K562 (cell line): ENCODE results near the gene SAT1. TPM values are rescaled to one million over a fixed set of nuclear protein-coding genes. Genes with fewer than 3 reads are reported as not detected.

Experiments
- FOSL1 ChIP-seq: fragments of 200-800 bp; sonication (Bioruptor generic); conservative IDR thresholded peaks from 2 replicates; pipeline ENCODE4 v1.6.1; 2016; ENCODE audit warnings: missing genetic modification characterization, missing compliant biosample characterization
- GATA2 ChIP-seq: sonication (generic); formaldehyde crosslinking; IDR thresholded peaks from 2 replicates; pipeline ENCODE4 v1.4.0; 2020; ENCODE audit warnings: mild to moderate bottlenecking, missing genetic modification reagents
- GATAD2A ChIP-seq: fragments of 450-650 bp; IDR thresholded peaks from 2 replicates; pipeline ENCODE4 v1.6.1; 2017
- LARP7 ChIP-seq: fragments of 450-650 bp; IDR thresholded peaks from 2 replicates; pipeline ENCODE4 v1.6.1; 2016
- MEIS2 ChIP-seq: fragments of 450-650 bp; IDR thresholded peaks from 2 replicates; pipeline ENCODE4 v1.6.1; 2014; ENCODE audit warnings: mild to moderate bottlenecking; ENCODE audit not compliant: partially characterized antibody
- NONO ChIP-seq, 2 experiments: fragments of 200-400 bp in 1 of 2; fragments of 450-650 bp in 1 of 2; formaldehyde crosslinking in 1 of 2; IDR thresholded peaks; 2 replicates each; pipeline ENCODE4 v1.6.1; 2017; ENCODE audit warnings: low read depth in 2 of 2, mild to moderate bottlenecking in 2 of 2, moderate library complexity in 2 of 2, low read length in 1 of 2
- ZNF785 ChIP-seq: fragments of 250-450 bp; sonication (Bioruptor Pico); IDR thresholded peaks from 2 replicates; pipeline ENCODE4 v1.4.0; 2020; ENCODE audit warnings: mild to moderate bottlenecking
- polyA plus RNA-seq, 8 experiments: library from polyadenylated mRNA; depleted of rRNA in 4 of 8; stranded (reverse) in 5 of 8; unstranded in 3 of 8; fragments of >200 nt; fragmentation: Nextera tagmentation in 2 of 8; fragmentation: Illumina TruSeq in 1 of 8; extraction: Ambion mirVana in 2 of 8; extraction: Trizol in 1 of 8; gene quantifications; 2 replicates each; pipeline versions ENCODE4 v1.2.1 to v1.2.3, GENCODE V29; 2011 to 2014; ENCODE audit warnings: inconsistent platforms in 1 of 8, missing spikeins in 1 of 8
- total RNA-seq, 7 experiments: library from RNA; depleted of rRNA in 6 of 7; stranded (reverse); fragments of >200 nt in 6 of 7; fragmentation: Illumina TruSeq in 2 of 7; extraction: Trizol in 2 of 7; gene quantifications; 2 replicates each; pipeline versions ENCODE4 v1.2.1 to v1.2.3, GENCODE V29; 2011 to 2021; ENCODE audit warnings: low replicate concordance in 1 of 7
- TF ChIP-seq, protein P1 (sequence below): fragments of 150-350 bp; IDR thresholded peaks from 2 replicates; pipeline ENCODE4 v1.6.1; 2014; ENCODE audit warnings: low read depth, mild to moderate bottlenecking, low read length, borderline replicate concordance
- TF ChIP-seq, protein P2 (sequence below): sonication (generic); formaldehyde crosslinking; IDR thresholded peaks from 2 replicates; pipeline ENCODE4 v1.8.0; 2022; ENCODE audit warnings: mild to moderate bottlenecking, missing genetic modification reagents
- TF ChIP-seq, protein P3 (sequence below): IDR thresholded peaks from 2 replicates; pipeline ENCODE4 v1.6.1; 2011; ENCODE audit warnings: borderline replicate concordance, low read depth, mild to moderate bottlenecking, moderate library complexity, low read length; ENCODE audit not compliant: insufficient read depth, poor library complexity, severe bottlenecking
- TF ChIP-seq, protein P4 (sequence below), 2 experiments: IDR thresholded peaks; 2 replicates each; pipeline ENCODE4 v1.6.1; 2011; ENCODE audit warnings: borderline replicate concordance in 1 of 2, control low read depth in 1 of 2, low read depth in 1 of 2, low read length in 1 of 2, mild to moderate bottlenecking in 1 of 2, mixed read lengths in 1 of 2, moderate library complexity in 1 of 2; ENCODE audit not compliant: insufficient read depth in 1 of 2, insufficient read length in 1 of 2, poor library complexity in 1 of 2, severe bottlenecking in 1 of 2; ENCODE audit errors: extremely low read depth in 1 of 2

The SAT1 gene
- total and polyA plus RNA-seq, 9 of the 15 experiments (the other 6 are each of a cell fraction or from before 2014, with no cell fraction given), result 47.4 to 194 (median 74.1) TPM

DNA sequence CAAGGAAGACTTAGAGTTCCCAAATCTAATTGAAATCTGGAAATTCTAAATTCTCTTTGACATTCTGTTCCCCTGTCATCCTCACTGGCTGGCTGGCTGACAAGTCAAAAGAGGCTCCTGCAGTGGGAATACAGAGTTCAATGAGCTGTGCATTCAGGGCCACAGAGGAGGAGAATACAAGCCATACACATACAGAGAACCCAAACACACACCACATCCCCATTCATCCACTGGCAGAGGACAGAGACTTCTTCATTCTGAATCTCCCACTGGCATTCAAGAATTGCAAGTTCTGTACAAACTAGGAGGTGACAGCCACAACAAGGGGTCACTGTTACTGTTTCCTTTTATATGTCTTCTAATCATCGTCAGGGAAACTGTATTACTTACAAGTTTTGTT, 49.7 kb downstream of the SAT1 start (continued):
- TF ChIP-seq, protein P1, sequence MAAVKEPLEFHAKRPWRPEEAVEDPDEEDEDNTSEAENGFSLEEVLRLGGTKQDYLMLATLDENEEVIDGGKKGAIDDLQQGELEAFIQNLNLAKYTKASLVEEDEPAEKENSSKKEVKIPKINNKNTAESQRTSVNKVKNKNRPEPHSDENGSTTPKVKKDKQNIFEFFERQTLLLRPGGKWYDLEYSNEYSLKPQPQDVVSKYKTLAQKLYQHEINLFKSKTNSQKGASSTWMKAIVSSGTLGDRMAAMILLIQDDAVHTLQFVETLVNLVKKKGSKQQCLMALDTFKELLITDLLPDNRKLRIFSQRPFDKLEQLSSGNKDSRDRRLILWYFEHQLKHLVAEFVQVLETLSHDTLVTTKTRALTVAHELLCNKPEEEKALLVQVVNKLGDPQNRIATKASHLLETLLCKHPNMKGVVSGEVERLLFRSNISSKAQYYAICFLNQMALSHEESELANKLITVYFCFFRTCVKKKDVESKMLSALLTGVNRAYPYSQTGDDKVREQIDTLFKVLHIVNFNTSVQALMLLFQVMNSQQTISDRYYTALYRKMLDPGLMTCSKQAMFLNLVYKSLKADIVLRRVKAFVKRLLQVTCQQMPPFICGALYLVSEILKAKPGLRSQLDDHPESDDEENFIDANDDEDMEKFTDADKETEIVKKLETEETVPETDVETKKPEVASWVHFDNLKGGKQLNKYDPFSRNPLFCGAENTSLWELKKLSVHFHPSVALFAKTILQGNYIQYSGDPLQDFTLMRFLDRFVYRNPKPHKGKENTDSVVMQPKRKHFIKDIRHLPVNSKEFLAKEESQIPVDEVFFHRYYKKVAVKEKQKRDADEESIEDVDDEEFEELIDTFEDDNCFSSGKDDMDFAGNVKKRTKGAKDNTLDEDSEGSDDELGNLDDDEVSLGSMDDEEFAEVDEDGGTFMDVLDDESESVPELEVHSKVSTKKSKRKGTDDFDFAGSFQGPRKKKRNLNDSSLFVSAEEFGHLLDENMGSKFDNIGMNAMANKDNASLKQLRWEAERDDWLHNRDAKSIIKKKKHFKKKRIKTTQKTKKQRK, result no peak
- TF ChIP-seq LARP7, result no peak
- TF ChIP-seq MEIS2, result no peak
- TF ChIP-seq, protein P2, sequence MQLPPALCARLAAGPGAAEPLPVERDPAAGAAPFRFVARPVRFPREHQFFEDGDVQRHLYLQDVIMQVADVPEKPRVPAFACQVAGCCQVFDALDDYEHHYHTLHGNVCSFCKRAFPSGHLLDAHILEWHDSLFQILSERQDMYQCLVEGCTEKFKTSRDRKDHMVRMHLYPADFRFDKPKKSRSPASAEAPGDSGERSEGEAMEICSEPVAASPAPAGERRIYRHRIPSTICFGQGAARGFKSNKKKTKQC (CRISPR knock-in tag), result no peak
- TF ChIP-seq GATAD2A, result no peak
- no peak for TF ChIP-seq FOSL1 (tag)
- TF ChIP-seq, protein P3, sequence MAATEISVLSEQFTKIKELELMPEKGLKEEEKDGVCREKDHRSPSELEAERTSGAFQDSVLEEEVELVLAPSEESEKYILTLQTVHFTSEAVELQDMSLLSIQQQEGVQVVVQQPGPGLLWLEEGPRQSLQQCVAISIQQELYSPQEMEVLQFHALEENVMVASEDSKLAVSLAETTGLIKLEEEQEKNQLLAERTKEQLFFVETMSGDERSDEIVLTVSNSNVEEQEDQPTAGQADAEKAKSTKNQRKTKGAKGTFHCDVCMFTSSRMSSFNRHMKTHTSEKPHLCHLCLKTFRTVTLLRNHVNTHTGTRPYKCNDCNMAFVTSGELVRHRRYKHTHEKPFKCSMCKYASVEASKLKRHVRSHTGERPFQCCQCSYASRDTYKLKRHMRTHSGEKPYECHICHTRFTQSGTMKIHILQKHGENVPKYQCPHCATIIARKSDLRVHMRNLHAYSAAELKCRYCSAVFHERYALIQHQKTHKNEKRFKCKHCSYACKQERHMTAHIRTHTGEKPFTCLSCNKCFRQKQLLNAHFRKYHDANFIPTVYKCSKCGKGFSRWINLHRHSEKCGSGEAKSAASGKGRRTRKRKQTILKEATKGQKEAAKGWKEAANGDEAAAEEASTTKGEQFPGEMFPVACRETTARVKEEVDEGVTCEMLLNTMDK, result no peak
- TF ChIP-seq NONO (IDR thresholded peaks at IDR 0.05; ENCODE audit: low read depth in 2 of 2, low read length in 1 of 2), result no peak
- TF ChIP-seq, protein P4, sequence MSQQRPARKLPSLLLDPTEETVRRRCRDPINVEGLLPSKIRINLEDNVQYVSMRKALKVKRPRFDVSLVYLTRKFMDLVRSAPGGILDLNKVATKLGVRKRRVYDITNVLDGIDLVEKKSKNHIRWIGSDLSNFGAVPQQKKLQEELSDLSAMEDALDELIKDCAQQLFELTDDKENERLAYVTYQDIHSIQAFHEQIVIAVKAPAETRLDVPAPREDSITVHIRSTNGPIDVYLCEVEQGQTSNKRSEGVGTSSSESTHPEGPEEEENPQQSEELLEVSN (IDR thresholded peaks at IDR 0.05; ENCODE audit: borderline replicate concordance in 1 of 2, extremely low read depth in 1 of 2, insufficient read depth in 1 of 2, insufficient read length in 1 of 2, low read depth in 1 of 2, low read length in 1 of 2, poor library complexity in 1 of 2, severe bottlenecking in 1 of 2), result no peak
- no peak for TF ChIP-seq GATA2 (CRISPR knock-in tag)
- no peak for TF ChIP-seq ZNF785 (CRISPR knock-in tag)
